ENCODE measurements around the gene LTBP1. TPM values are rescaled to one million over a fixed set of nuclear protein-coding genes. Genes with fewer than 3 reads are reported as not detected.

The LTBP1 gene
- total RNA-seq, 1 experiment from 2014 or later: 28.5 TPM

DNA sequence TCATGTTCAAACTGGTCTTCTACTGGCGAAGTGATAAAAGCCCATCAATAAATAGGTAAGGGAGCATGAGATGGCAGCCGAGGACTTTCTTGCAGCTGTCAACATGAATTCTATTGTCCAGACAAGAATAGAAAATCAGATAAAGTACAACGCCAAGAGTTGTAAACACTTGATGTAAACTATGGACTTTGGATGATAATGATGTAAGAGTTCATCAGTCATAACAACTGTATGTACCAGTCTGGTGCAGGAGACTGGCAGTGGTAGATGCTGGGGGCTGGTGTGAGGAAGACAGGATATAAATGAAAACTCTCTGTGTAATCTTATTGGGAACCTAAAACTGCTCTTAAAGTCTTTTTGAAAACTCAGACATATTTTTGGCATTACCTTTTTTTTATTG is 373.8 kb downstream of the LTBP1 start:
- Mint-ChIP-seq H3K27me3 (ENCODE audit: low read depth) (no peaks in the 10 kb centered on the region), H3K4me1 (no peaks in the 10 kb centered on the region), H3K36me3 (ENCODE audit: insufficient read depth in 1 of 3, low read depth in 3 of 3) (no peaks in the 10 kb centered on the region), H3K4me3 (no peak overlapping the region), H3K27ac (no peak overlapping the region), H3K9me3 (no peaks in the 10 kb centered on the region)
- H3K4me2 ChIP-seq (ENCODE audit: insufficient read depth, insufficient read length, low read length): no peak overlapping the region
- H3K23ac ChIP-seq (ENCODE audit: insufficient read length, low read depth, low read length): no peak overlapping the region
- H3K27ac ChIP-seq (ENCODE audit: insufficient read length, low read depth, low read length): no peak overlapping the region
- H3T11ph ChIP-seq (ENCODE audit: low read length): no peak overlapping the region
- H2BK5ac ChIP-seq (ENCODE audit: insufficient read length, low read length): no peak overlapping the region
- H4K8ac ChIP-seq (replicated peaks; ENCODE audit: insufficient read length, low read depth, low read length): no peak overlapping the region
- no peaks in the 10 kb centered on the region for H3K27me3 ChIP-seq (ENCODE audit: insufficient read depth, low read length)
- no peak overlapping the region for H2BK15ac ChIP-seq (ENCODE audit: low read depth, low read length)
- H4K5ac ChIP-seq (ENCODE audit: insufficient read length, low read depth, low read length): no peak overlapping the region
- no peak overlapping the region for H2AFZ ChIP-seq (ENCODE audit: low read length)
- no peak overlapping the region for H3K9ac ChIP-seq (ENCODE audit: extremely low read depth, insufficient read length, low read length)
- no peak overlapping the region for H3K4ac ChIP-seq (ENCODE audit: low read depth, low read length)
- H2BK120ac ChIP-seq (ENCODE audit: low read depth, low read length, poor library complexity, severe bottlenecking): no peak overlapping the region
- H3K18ac ChIP-seq (ENCODE audit: insufficient read length, low read depth, low read length): no peak overlapping the region
- H2BK12ac ChIP-seq (ENCODE audit: insufficient read length, low read depth, low read length): no peak overlapping the region
- no CpG with 5 or more reads among the region's 3 CpGs for WGBS (ENCODE audit: extremely low coverage, insufficient read length, low lambda C conversion rate)
- TF ChIP-seq, protein P1, sequence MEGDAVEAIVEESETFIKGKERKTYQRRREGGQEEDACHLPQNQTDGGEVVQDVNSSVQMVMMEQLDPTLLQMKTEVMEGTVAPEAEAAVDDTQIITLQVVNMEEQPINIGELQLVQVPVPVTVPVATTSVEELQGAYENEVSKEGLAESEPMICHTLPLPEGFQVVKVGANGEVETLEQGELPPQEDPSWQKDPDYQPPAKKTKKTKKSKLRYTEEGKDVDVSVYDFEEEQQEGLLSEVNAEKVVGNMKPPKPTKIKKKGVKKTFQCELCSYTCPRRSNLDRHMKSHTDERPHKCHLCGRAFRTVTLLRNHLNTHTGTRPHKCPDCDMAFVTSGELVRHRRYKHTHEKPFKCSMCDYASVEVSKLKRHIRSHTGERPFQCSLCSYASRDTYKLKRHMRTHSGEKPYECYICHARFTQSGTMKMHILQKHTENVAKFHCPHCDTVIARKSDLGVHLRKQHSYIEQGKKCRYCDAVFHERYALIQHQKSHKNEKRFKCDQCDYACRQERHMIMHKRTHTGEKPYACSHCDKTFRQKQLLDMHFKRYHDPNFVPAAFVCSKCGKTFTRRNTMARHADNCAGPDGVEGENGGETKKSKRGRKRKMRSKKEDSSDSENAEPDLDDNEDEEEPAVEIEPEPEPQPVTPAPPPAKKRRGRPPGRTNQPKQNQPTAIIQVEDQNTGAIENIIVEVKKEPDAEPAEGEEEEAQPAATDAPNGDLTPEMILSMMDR (conservative IDR thresholded peaks at IDR 0.05): no peak
- H3K4me1 ChIP-seq (ENCODE audit: insufficient read depth, low read length): no peaks in the 10 kb centered on the region
- no peaks in the 10 kb centered on the region for H4K20me1 ChIP-seq (ENCODE audit: control insufficient read depth, insufficient read depth, insufficient read length)
- DNase-seq: no peak
- H2AK5ac ChIP-seq (ENCODE audit: insufficient read length, low read length): no peak overlapping the region
- no peaks in the 10 kb centered on the region for H3K9me3 ChIP-seq (ENCODE audit: control insufficient read depth, low read depth, low read length)
- H3K23me2 ChIP-seq (ENCODE audit: insufficient read length, low read depth, low read length, poor library complexity, severe bottlenecking): no peaks in the 10 kb centered on the region
- H3K14ac ChIP-seq (ENCODE audit: insufficient read depth, low read length): no peak overlapping the region
- no peaks in the 10 kb centered on the region for H3K79me1 ChIP-seq (ENCODE audit: insufficient read depth, low read depth, low read length, poor library complexity, severe bottlenecking)
- H2BK20ac ChIP-seq (ENCODE audit: low read depth, low read length, poor library complexity, severe bottlenecking): no peak overlapping the region
- no peaks in the 10 kb centered on the region for H3K79me2 ChIP-seq (ENCODE audit: insufficient read depth, low read length)
- H3K56ac ChIP-seq (ENCODE audit: insufficient read length, low read depth, low read length): no peak overlapping the region
- no peak overlapping the region for H4K91ac ChIP-seq (ENCODE audit: insufficient read length, low read depth, low read length)
